CD4-positive, alpha-beta T cell treated with Interleukin-4 for 1 hour (primary cell): ENCODE data around the gene GPM6B.
"Not testable (repeated sequence)": the region's sequence is repeated elsewhere in the genome, so short reads cannot be mapped to it uniquely, and the experiment has no call there.

Experiments used
- DNase-seq, 2 donors: peaks; one replicate each; pipeline ENCODE4 v3.0.0-alpha.2; 2020 to 2022

Gene GPM6B

DNA sequence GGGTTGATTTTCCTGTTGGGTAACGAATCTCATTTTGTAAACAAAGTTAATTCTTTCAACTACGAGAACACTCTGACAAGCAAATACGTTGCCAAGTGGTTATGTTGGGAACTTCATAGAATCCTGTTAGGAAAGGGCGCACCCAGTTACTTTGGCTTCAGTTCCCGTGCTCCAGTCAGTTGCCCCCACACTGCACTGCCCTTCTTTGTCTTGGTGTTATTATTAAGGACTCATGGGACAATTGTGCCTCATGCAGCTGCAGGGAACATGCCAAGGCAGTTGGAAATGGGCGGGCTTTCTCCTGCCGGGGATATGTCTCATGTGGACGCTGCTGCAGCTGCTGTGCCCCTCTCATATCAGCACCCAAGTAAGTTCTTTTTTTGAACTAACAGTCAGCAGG lies 53.4 kb downstream of the GPM6B start:
- DNase-seq: no peak

GRCh38 chrX:13761606-13762414 lies 55.1 kb downstream of the GPM6B start:
- DNase-seq: no peak

DNA sequence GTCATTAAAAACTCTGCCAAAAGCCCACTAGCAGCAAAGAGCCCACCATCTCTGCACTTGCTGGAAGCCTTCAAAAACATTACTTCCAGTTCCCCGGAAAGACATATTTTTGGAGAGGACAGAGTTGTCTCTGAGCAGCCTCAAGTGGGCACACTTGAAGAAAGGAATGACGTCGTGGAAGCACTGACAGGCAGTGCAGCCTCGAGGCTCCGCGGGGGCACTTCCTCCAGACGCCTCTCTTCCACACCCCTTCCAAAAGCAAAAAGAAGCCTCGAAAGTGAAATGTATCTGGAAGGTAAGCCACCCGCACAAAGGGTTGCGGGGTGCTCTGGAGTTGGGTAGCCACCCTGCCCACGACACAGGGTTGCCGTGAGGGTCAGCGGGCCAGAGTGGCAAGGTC lies 56.5 kb downstream of the GPM6B start:
- DNase-seq: no peak

- DNase-seq: no peak
Measured at GRCh38 chrX:13759152-13759718, 57.7 kb downstream of the GPM6B start.

GRCh38 chrX:13756381-13756780 lies 60.5 kb downstream of the GPM6B start:
- DNase-seq: no peak

DNA sequence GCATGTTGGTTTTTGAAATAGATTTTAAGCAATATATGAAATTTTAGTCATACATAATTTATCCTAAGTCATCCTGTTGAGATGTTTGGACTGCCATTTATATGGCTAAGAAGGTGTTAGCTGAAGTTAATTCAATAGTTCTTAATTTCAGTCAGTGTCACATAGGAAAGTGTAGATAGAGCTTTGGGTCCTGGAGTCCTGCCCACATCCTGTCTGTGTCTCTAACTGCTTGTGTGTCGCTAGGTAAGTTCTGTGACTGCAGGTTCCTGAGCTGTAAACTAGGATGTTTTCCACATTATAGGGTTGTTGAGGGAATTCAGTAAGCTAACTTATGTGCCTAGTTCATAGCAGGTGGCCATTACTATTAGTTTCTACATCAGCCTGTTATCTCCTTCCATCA lies 61.6 kb downstream of the GPM6B start:
- DNase-seq: peak in 1 of 2 donors; percentile 32

- DNase-seq: no peak
Measured at GRCh38 chrX:13754765-13755164, 62.1 kb downstream of the GPM6B start.

DNA sequence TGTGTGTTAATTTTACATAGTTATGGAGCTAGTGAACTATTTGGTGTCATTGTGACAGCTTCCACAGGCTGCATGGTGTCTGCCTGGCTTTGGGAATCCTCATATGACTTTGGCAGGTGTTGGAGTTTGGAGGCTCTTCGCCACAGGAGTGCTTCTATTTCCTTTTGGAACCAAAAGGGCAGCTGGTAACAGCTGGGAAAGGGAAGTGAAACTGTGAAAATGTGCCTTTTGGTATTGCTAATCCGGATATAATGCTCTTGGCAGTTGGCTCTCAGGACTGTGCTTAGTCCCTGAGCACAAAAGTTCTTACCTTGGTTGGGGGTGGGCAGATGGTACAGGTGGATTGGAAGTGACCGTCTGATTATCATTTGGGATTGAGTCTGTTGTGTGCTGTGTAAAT lies 64.2 kb downstream of the GPM6B start:
- DNase-seq: no peak

GRCh38 chrX:13752141-13752540 lies 64.8 kb downstream of the GPM6B start:
- no peak for DNase-seq

DNA sequence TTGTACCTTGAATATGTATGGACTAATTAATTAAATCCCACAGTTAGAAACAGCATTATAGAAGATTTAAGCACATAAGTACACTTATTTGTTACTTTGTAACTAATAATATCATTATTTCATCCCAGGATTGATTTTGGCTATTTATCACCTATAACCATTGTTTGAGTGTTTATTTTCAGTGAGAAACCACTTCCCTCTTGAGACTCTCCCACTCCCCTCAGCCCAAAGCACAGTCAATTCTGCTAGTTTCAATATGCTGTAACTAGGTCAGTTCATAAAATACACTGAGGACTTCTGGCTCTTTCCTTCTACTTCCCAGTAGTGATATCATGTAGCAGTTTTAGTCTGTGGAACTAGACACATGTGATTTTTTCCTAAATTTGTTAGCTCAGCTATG lies 66.1 kb downstream of the GPM6B start:
- DNase-seq: no peak

GRCh38 chrX:13750204-13750603 lies 66.7 kb downstream of the GPM6B start:
- DNase-seq: peak in 1 of 2 donors; percentile 66

DNA sequence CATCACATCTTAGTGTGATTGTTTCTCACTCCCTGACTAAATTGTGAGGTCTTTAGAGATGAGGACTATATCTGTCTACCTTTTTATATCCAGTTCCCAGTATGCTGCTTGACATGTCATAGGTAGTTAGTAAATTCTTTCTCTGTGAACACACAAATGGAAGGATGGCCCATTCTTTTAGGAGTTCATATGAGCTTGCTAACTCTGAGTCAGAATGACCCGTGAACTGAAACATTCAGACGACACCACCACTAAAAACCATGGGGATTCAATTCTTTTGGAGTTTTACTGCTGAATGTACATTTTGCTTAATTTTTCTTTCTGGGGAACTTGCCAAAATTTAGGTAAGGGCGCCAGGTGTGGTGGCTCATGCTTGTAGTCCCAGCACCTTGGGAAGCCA lies 68.4 kb downstream of the GPM6B start:
- DNase-seq: no peak

DNA sequence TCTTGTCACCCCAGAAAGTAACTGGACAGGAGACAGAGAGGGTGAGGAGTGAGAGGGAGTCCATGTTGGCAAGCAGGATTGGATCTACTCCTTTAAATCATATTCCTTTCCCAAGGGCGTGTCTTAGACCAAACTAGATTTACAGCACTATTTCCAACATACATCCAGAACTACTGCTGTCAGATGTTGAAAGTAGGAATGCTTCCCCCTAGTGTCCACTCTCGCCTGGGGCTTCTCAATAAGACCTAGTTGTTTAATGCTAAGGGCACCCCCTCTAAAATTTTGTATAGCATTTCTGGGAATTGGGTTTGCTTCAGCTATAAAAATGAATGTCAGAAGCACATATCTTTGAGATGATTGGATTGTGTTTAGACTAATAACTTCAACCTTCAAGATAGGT lies 69.1 kb downstream of the GPM6B start:
- peak; percentile 37 to 54 for DNase-seq

- peak; percentile 73 to 87 for DNase-seq
Measured at GRCh38 chrX:13742397-13743176, 74.3 kb downstream of the GPM6B start.

DNA sequence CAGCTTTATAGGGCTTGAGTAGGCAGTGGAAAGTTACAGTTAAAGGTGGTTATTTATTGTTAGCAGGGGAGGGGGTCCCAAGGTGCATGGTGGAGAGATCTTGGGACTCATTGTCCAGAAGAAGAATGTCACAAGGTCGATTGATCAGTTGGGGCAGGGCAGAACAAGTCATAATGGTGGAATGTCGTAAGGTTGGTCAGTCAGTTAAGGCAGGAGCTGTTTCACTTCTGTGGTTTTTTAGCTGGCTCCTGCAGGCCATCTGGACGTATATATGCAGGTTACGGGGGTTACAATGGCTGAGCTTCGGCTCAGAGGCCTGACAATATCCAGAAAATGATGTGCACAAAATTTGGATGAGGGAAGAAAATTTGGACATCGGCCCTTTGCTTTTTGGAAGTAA lies 75.2 kb downstream of the GPM6B start:
- DNase-seq: no peak

DNA sequence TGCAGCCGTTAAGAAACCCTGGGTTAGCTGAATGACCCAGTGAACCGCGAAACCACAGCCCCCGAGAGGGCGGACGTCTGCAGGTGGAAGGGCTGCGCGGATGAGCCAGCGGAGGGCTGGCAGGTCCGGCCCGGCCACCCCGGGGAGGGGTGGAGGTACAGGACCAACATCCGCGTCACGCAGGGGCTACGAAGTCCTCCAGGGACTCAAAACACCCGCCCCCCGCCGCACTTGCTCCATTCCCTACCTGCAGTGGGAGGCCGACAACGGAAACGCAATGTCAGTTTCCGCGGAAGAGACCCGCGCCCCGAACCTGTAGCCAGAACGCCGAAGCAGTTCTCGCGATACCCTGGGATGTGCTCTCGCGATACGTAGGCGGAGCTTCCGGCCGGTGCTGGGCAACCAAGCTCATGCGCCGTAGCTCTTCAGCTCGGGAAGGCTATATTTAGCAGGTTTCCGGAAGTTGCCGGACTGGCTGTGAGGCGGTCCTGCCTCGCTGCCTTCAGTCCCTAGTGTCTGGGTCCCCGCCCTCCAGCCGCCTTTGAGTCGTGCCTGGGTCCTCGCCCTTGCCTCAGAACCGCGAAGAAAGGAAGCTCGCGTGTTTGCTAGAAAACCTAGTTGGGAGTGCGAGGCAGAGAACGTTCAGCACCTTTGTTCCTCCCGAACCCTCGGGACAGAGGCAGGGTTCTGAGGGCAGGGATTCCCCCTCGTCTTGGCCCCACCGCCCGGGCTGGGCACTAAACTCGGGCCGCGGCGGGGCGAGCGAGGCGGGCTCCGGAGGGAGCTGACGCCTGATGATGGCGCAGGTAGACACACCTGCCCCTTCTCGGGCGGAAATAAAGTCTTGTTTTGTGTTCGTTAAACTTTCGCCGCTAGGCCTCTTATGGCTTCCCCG lies 82.4 kb downstream of the GPM6B start, which contains the start of the genes OFD1 and TRAPPC2:
Gene OFD1 (plus strand): TSS at position 471 of the 895 bp plus-strand sequence. CDS start 324 bp downstream, at position 795.
Gene TRAPPC2 (minus strand): TSS at position 343 of the 895 bp plus-strand sequence. CDS start 14,657 bp downstream, outside the sequence.
- peak; percentile 94 to 97 for DNase-seq

DNA sequence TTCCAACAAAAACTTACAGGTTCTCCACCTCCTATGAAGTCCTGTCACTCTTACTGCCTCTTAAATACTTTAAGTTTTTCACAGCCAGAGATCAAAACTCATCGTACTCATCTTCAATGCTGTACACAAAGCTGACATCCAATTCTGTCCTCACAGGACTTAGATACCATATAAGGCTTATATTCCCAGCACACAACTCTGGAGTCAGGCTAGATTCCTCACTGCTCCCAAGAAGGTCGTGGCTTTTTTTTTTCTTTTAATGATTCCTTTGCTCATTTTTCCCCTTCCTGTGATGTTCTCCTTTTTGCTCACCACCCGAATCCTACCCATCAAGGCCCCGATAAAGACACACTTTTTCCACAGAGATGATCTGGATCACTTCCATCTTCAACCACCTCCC lies 83.4 kb downstream of the GPM6B start:
- DNase-seq: no peak

DNA sequence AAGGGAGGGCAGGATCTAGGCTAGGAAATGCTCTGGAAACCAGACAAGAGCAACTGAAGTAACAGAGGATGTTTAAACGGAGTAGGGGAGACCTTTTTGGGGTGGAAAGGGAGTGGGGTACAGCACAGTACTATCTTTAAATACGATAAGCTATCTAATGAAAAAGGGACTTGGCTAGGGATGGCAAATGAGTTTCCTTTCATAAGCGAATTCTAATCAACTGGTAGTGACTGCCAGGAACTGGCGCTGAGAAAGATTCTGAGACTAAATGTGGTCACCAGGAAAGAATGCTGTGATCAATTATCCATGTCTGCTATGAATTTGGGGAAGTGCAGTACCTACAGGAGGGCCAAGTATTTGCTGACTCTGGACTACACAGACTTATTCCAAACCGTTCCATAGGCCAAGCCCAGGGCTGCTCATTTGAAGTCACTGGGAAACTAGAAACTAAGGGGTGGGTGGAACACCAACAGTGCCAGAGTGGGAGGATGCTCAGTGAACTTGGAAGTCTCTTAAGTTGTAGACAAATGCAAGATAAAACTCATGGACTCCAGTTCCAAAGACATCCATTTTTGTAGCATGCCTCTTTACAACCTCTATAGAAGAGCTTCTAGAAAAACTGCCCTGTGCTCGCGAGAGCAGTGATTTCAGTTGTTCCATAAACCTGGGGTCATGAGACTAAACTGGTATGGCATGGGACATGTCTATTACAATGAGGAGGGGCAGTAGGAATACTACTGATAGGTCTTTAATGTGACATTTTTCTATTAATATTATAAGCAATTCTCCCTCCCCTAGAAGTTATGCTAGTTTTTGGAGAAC lies 84.4 kb downstream of the GPM6B start:
- DNase-seq: no peak

- not testable (repeated sequence) for DNase-seq
Measured at GRCh38 chrX:13730523-13730922, 86.4 kb downstream of the GPM6B start.

DNA sequence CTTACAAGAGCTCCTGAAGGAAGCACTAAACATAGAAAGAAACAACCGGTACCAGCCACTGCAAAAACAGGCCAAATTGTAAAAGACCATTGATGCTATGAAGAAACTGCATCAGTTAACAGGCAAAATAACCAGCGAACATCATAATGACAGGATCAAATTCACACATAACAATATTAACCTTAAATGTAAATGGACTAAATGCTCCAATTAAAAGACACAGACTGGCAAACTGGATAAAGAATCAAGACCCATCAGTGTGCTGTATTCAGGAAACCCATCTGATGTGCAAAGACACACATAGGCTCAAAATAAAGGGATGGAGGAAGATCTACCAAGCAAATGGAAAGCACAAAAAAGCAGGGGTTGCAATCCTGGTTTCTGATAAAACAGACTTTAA lies 90.3 kb downstream of the GPM6B start:
- DNase-seq: not testable (repeated sequence)

DNA sequence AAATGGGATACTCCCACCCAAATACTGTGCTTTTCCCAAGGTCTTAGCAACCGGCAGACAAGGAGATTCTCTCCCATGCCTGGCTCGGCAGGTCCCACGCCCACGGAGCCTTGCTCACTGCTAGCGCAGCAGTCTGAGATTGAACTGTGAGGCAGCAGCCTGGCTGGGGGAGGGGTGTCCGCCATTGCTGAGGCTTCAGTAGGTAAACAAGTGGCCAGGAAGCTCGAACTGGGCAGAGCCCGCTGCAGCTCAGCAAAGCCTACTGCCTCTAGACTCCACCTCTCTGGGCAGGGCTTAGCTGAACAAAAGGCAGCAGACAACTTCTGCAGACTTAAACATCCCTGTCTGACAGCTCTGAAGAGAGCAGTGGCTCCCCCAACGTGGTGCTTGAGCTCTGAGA lies 92.0 kb downstream of the GPM6B start:
- DNase-seq: peak; percentile 61 to 73
